ENCODE data around the gene CAMTA1.

DNA sequence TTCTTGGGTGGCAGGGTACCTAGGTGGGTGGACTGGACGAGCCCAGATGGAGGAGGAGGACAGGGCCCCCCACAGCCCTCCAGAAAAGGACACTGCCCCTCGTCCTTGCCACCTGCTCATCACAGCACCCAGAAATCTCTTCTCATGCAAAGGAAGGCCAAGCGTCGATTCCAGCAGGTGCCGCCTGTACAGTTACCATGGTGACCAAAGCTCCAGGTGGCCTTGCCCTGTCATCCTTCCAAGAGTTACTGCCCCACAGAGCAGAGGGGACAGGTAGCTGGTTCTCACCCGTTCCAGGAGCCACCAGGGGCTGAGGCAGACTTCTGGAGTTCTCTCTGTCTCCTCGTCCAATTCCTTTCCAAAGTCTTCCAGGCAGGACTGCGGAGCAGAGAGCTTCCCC lies 865.9 kb downstream of the CAMTA1 start:
- TF ChIP-seq, protein P1, sequence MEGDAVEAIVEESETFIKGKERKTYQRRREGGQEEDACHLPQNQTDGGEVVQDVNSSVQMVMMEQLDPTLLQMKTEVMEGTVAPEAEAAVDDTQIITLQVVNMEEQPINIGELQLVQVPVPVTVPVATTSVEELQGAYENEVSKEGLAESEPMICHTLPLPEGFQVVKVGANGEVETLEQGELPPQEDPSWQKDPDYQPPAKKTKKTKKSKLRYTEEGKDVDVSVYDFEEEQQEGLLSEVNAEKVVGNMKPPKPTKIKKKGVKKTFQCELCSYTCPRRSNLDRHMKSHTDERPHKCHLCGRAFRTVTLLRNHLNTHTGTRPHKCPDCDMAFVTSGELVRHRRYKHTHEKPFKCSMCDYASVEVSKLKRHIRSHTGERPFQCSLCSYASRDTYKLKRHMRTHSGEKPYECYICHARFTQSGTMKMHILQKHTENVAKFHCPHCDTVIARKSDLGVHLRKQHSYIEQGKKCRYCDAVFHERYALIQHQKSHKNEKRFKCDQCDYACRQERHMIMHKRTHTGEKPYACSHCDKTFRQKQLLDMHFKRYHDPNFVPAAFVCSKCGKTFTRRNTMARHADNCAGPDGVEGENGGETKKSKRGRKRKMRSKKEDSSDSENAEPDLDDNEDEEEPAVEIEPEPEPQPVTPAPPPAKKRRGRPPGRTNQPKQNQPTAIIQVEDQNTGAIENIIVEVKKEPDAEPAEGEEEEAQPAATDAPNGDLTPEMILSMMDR (IDR thresholded peaks at IDR 0.05): no peak
- TF ChIP-seq POLR2A (IDR thresholded peaks at IDR 0.05): no peak
